Measurements from ENCODE around the gene EMILIN3.

GRCh38 chr20:41405436-41405835, 38.8 kb upstream of the EMILIN3 start:
- no peak for TF ChIP-seq ELF4 (IDR thresholded peaks at IDR 0.05)
- no peak for TF ChIP-seq PKNOX1 (IDR thresholded peaks at IDR 0.05)
- TF ChIP-seq BHLHE40 (IDR thresholded peaks at IDR 0.05; ENCODE audit: borderline replicate concordance), result no peak
- TF ChIP-seq FOXM1 (IDR thresholded peaks at IDR 0.05; ENCODE audit: borderline replicate concordance), result no peak
- TF ChIP-seq ARNT (IDR thresholded peaks at IDR 0.05), result no peak

Measured in HEK293T (cell line).